Astrocyte of the cerebellum (primary cell): ENCODE results near the gene BOD1L1.

Experiments
- DNase-seq: peaks from one replicate; pipeline ENCODE4 v3.0.0-alpha.2; 2011; ENCODE audit warnings: low read depth
- H3K4me3 ChIP-seq: 2 replicates; pipeline ENCODE4 v1.5.1; 2011; ENCODE audit warnings: mild to moderate bottlenecking, low read depth, low read length, moderate library complexity
- CTCF ChIP-seq: IDR thresholded peaks from 2 replicates; pipeline ENCODE4 v1.5.1; 2012; ENCODE audit warnings: low read length, low read depth, moderate library complexity, mild to moderate bottlenecking; ENCODE audit errors: missing control alignments
- in situ Hi-C: cut with HindIII; loops from 2 replicates; pipeline ENCODE4 v1.10.0; 2017; ENCODE audit warnings: low sequenced_read_pairs

Gene BOD1L1

GRCh38 chr4:13535118-13535517 lies 92.4 kb downstream of the BOD1L1 start:
- TF ChIP-seq CTCF = no peak
- no peak overlapping the region for H3K4me3 ChIP-seq
- DNase-seq = no peak
- in situ Hi-C loops = loop anchor here (10.0 kb wide), 1 partner anchor 680 kb away; no protein-coding TSS in a partner anchor

- TF ChIP-seq CTCF = no peak
- no peak for DNase-seq
- no peak overlapping the region for H3K4me3 ChIP-seq
- in situ Hi-C loops = loop anchor here (10.0 kb wide), 1 partner anchor 680 kb away; no protein-coding TSS in a partner anchor
Measured at GRCh38 chr4:13534344-13535063, 93.0 kb downstream of the BOD1L1 start.

- no peak for DNase-seq
- no peak for TF ChIP-seq CTCF
- in situ Hi-C loops = loop anchor here (10.0 kb wide), 1 partner anchor 679 kb away; no protein-coding TSS in a partner anchor
- H3K4me3 ChIP-seq = no peak overlapping the region
Measured at GRCh38 chr4:13533670-13534343, 93.7 kb downstream of the BOD1L1 start.

GRCh38 chr4:13531625-13531998 lies 95.9 kb downstream of the BOD1L1 start:
- TF ChIP-seq CTCF = no peak
- no peak overlapping the region for H3K4me3 ChIP-seq
- no peak for DNase-seq
- in situ Hi-C loops = loop anchor here (10.0 kb wide), 1 partner anchor 677 kb away; no protein-coding TSS in a partner anchor

GRCh38 chr4:13530823-13531624 lies 96.5 kb downstream of the BOD1L1 start:
- TF ChIP-seq CTCF = no peak
- no peak overlapping the region for H3K4me3 ChIP-seq
- in situ Hi-C loops = loop anchor here (10.0 kb wide), 1 partner anchor 676 kb away; no protein-coding TSS in a partner anchor
- DNase-seq = no peak
